Testis (tissue), 2 donors: ENCODE measurements around the gene ASIC2.

Experiments used
- CTCF ChIP-seq, 3 experiments: fragments of 450-650 bp in 2 of 3; fragments of 200-600 bp in 1 of 3; sonication (generic) in 1 of 3; IDR thresholded peaks; one replicate each; pipeline ENCODE4 v1.5.1; 2016 to 2019; ENCODE audit warnings: antibody characterized with exemption in 3 of 3, mild to moderate bottlenecking in 2 of 3, moderate library complexity in 1 of 3
- POLR2A ChIP-seq: fragments of 450-650 bp; IDR thresholded peaks from one replicate; pipeline ENCODE4 v1.6.1; 2017; ENCODE audit warnings: antibody characterized with exemption, mild to moderate bottlenecking, moderate library complexity

- TF ChIP-seq POLR2A (no peak), CTCF (IDR thresholded peaks at IDR 0.05) (no peak)
Observed at GRCh38 chr17:33287096-33287725, 5.9 kb downstream of the ASIC2 start.
